Calu3 (cell line): ENCODE measurements around the gene CTSD. TPM values are rescaled to one million over a fixed set of nuclear protein-coding genes. Genes with fewer than 3 reads are reported as not detected.

Source experiments
- BruUV-seq: library from RNA; stranded (reverse); fragments of 400-500 nt; replicated peaks from 2 replicates; lab custom pipeline; 2021; lab: Mats Ljungman, UMichigan
- CTCF ChIA-PET: fragments of 300-600 bp; sonication (Branson Sonifier 250); formaldehyde crosslinking; loops from one replicate; lab custom pipeline; 2022; ENCODE audit warnings: antibody characterized with exemption; lab: Charles Lee
- DNase-seq: peaks from one replicate; pipeline ENCODE4 v3.0.0; 2022
- H3K27ac Mint-ChIP-seq: one replicate; pipeline ENCODE4 v1.8.0; 2022; ENCODE audit warnings: mixed read lengths; ENCODE audit not compliant: unreplicated experiment
- H3K27me3 Mint-ChIP-seq: one replicate; pipeline ENCODE4 v1.8.0; 2022; ENCODE audit warnings: mixed read lengths; ENCODE audit not compliant: unreplicated experiment
- H3K36me3 Mint-ChIP-seq: one replicate; pipeline ENCODE4 v1.8.0; 2022; ENCODE audit warnings: mild to moderate bottlenecking, moderate library complexity, mixed read lengths; ENCODE audit not compliant: insufficient read depth, unreplicated experiment
- H3K4me1 Mint-ChIP-seq: one replicate; pipeline ENCODE4 v1.8.0; 2022; ENCODE audit warnings: mild to moderate bottlenecking, low read depth, mixed read lengths; ENCODE audit not compliant: unreplicated experiment
- H3K4me3 Mint-ChIP-seq: one replicate; pipeline ENCODE4 v1.8.0; 2022; ENCODE audit warnings: mild to moderate bottlenecking, low read depth, moderate library complexity, mixed read lengths; ENCODE audit not compliant: unreplicated experiment
- H3K9me3 Mint-ChIP-seq: one replicate; pipeline ENCODE4 v1.8.0; 2022; ENCODE audit warnings: low read depth, mixed read lengths; ENCODE audit not compliant: unreplicated experiment
- intact Hi-C: fragments of 100-400 bp; cut with micrococcal nuclease; formaldehyde crosslinking; loops from one replicate; pipeline ENCODE4 v1.10.0; 2022; ENCODE audit not compliant: unreplicated experiment
- total RNA-seq: library from RNA; stranded (reverse); gene quantifications from 2 replicates; pipeline ENCODE4 v1.2.3, GENCODE V29; 2022
- TF ChIP-seq, protein P1 (sequence below): fragments of 200-600 bp; IDR thresholded peaks from one replicate; pipeline ENCODE4 v1.8.0; 2022; ENCODE audit warnings: antibody characterized with exemption; ENCODE audit not compliant: unreplicated experiment

Gene CTSD
- total RNA-seq, 1 experiment from 2014 or later = 531 TPM

DNA sequence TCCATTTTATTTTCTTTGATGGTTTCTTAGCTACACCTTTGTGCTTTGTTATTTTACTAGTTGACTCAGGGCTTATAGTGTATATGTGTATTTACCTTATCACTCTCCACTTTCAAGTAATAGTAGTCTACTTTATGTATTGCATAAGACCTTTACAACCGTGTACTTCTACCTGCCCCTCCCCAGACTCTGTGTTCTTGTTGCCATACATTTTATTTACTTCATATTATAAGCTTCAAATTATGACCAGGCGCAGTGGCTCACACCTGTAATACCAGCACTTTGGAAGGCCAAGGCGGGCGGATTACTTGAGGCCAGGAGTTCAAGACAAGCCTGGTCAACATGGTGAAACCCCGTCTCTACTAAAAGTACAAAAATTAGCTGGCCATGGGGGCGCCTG, 28.2 kb upstream of the CTSD start:
- H3K27me3 Mint-ChIP-seq = peaks cover 30% of the 10 kb centered on the region
- no peak overlapping the region for H3K27ac Mint-ChIP-seq
- TF ChIP-seq, protein P1, sequence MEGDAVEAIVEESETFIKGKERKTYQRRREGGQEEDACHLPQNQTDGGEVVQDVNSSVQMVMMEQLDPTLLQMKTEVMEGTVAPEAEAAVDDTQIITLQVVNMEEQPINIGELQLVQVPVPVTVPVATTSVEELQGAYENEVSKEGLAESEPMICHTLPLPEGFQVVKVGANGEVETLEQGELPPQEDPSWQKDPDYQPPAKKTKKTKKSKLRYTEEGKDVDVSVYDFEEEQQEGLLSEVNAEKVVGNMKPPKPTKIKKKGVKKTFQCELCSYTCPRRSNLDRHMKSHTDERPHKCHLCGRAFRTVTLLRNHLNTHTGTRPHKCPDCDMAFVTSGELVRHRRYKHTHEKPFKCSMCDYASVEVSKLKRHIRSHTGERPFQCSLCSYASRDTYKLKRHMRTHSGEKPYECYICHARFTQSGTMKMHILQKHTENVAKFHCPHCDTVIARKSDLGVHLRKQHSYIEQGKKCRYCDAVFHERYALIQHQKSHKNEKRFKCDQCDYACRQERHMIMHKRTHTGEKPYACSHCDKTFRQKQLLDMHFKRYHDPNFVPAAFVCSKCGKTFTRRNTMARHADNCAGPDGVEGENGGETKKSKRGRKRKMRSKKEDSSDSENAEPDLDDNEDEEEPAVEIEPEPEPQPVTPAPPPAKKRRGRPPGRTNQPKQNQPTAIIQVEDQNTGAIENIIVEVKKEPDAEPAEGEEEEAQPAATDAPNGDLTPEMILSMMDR = no peak
- H3K36me3 Mint-ChIP-seq = no peaks in the 10 kb centered on the region
- H3K4me3 Mint-ChIP-seq = no peak overlapping the region
- CTCF ChIA-PET = interaction anchor here (0.7 kb wide), 1 partner anchor 19 kb away, joined by 3 read pairs; no protein-coding TSS in a partner anchor
- intact Hi-C loops = no loop called here
- BruUV-seq = no TSS peak
- H3K4me1 Mint-ChIP-seq = no peaks in the 10 kb centered on the region
- no peak for DNase-seq
- H3K9me3 Mint-ChIP-seq = no peaks in the 10 kb centered on the region

DNA sequence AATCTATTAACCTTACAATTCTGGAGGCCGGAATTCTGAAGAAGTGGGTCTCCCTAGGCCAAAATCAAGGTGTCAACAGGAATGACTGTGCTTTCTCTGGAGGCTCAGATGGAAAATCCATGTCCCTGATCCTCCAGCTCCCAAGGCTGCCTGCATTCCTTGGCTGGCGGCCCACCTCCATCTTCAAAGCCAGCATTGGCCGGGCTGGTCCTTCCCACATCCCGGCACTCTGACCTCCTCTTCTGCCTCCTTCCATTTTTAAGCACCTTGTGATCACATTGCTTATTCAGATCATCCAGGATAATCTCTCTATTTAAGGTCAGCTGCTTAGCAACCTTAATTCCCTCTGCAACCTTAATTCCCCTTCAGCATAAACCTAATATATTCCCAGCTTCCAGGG, 22.7 kb upstream of the CTSD start:
- Mint-ChIP-seq H3K4me1 (peaks cover 33% of the 10 kb centered on the region), H3K27ac (no peak overlapping the region), H3K4me3 (no peak overlapping the region), H3K27me3 (peaks cover 14% of the 10 kb centered on the region), H3K36me3 (peaks cover 5% of the 10 kb centered on the region), H3K9me3 (no peaks in the 10 kb centered on the region)
- intact Hi-C loops = no loop called here
- no peak for DNase-seq
- CTCF ChIA-PET = no interaction called here
- TF ChIP-seq, protein P1 = no peak
- BruUV-seq = no TSS peak

DNA sequence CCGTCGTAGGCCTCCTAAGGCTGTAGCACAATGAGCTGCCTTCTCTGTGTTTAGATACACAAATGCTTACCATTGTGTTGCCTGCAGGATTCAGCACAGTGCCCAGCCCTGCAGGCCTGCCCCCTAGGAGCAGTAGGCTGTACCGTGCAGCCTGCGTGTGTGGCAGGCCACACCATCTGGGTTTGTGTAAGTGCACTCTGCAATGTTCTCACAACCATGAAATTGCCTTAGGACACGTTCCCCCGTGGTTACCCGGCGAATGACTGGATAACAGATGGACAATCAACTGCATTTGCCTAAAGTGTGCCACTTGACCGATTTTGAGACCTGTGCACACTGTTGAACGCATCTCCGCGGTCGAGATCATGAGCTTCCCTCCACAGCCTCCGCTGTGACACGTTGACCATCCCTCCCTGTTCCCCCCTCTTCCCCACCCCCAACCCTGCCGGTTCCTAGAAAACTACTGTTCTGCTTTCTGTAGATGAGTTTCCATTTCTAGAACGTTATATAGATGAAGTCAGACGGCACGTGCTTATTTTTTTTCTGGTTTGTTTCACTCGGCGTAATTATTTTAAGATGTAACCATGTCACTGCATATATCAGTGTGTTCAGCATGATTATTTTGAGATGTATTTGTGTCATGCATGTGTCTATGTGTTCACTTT, 22.2 kb upstream of the CTSD start:
- CTCF ChIA-PET = interaction anchor here (0.7 to 1.0 kb wide), 3 partner anchors 17 to 313 kb away, joined by 4 to 6 read pairs (median 5); no protein-coding TSS in a partner anchor
- H3K4me3 Mint-ChIP-seq = no peak overlapping the region
- peaks cover 39% of the 10 kb centered on the region for H3K4me1 Mint-ChIP-seq
- H3K9me3 Mint-ChIP-seq = no peaks in the 10 kb centered on the region
- peaks cover 8% of the 10 kb centered on the region for H3K27me3 Mint-ChIP-seq
- intact Hi-C loops = no loop called here
- H3K36me3 Mint-ChIP-seq = peaks cover 5% of the 10 kb centered on the region
- H3K27ac Mint-ChIP-seq = no peak overlapping the region
- no peak for DNase-seq
- BruUV-seq = no TSS peak
- TF ChIP-seq, protein P1 = no peak

DNA sequence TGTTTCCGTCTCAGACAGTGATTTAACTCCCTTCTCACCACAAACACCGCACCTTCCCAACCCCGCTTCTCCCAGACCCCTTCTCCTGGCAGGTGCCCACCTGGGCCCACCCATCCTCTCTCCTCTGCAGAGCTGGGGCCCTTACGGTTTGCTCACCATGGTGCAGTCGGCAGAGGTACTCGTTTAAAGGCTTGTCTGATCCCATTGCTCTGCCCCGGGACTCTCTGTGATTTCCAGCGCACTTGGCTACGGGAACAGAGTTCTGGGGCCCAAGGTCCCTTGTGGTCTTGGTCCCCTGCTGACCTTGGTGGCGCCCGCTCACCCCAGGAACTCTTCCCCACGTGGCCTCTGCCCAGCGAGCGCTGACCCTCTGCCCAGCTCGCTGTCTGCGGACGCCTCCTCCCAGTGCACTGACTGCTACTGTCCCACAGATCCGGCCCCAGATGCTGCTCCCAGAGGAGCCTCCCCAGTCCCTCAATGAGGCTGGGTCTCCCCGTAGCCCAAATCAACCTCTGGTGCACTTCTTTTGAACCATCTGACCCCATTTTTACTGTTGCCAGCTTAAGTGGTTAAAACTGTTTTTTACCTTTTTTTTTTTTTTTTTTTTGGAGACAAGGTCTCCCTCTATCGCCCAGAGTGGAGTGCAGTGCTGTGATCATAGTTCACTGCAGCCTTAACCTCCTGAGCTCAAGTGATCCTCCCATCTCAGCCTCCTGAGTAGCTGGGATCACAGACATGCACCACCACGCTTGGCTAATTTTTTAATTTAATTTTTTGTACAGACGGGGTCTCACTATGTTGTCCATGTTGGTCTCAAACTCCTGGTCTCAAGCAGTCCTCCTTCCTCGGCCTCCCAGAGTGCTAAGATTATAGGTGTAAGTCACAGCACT, 21.3 kb upstream of the CTSD start:
- intact Hi-C loops = no loop called here
- BruUV-seq = no TSS peak
- TF ChIP-seq, protein P1 = no peak
- CTCF ChIA-PET = interaction anchor here (0.7 to 1.0 kb wide), 3 partner anchors 16 to 312 kb away, joined by 4 to 6 read pairs (median 5); no protein-coding TSS in a partner anchor
- Mint-ChIP-seq H3K27me3 (no peaks in the 10 kb centered on the region), H3K27ac (no peak overlapping the region), H3K9me3 (no peaks in the 10 kb centered on the region), H3K4me3 (no peak overlapping the region), H3K36me3 (peaks cover 5% of the 10 kb centered on the region), H3K4me1 (peaks cover 48% of the 10 kb centered on the region)
- DNase-seq = no peak
